ENCODE data around the gene MAST4. TPM values are rescaled to one million over a fixed set of nuclear protein-coding genes. Genes with fewer than 3 reads are reported as not detected.

MAST4 gene
- total and polyA plus RNA-seq, 2 donors (not counting 1 experiment from before 2014, with no cell fraction given), result 7.0 to 15.2 TPM

DNA sequence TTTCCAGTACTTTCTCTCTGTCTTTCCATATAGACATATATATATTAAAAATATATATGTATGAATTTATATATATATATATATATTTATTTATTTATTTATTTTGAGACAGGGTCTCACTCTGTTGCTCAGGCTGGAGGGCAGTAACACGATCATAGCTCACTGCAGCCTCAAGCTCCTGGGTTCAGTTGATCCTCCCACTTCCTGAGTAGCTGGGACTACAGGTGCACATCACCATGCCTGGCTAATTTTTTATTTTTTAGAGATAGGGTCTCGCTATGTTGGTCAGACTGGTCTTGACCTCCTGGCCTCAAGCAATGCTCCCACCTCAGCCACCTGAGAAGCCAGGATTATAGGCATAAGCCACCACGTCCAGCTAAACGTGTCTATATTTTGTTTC, 390.3 kb downstream of the MAST4 start:
- no peaks in the 10 kb centered on the region for H3K9me3 ChIP-seq (ENCODE audit: control insufficient read depth, insufficient read depth, low read depth, low read length)
- H3K4me3 ChIP-seq (replicated peaks in 1 of 4; ENCODE audit: control extremely low read depth in 1 of 4, insufficient read depth in 1 of 4, low read depth in 3 of 4, low read length in 4 of 4), result no peak overlapping the region
- H3K9ac ChIP-seq (ENCODE audit: insufficient read depth, low read length), result no peak overlapping the region
- H2AFZ ChIP-seq (ENCODE audit: low read length), result no peak overlapping the region
- no peaks in the 10 kb centered on the region for H3K79me2 ChIP-seq (ENCODE audit: control insufficient read depth, insufficient read depth, low read length)
- H3K4me2 ChIP-seq (ENCODE audit: extremely low read depth, insufficient read depth, low read length), result no peak overlapping the region
- H3K4me1 ChIP-seq (ENCODE audit: control insufficient read depth, extremely low read depth, insufficient read depth, low read length), result peaks cover 2% of the 10 kb centered on the region
- no peaks in the 10 kb centered on the region for H3K27me3 ChIP-seq (ENCODE audit: control insufficient read depth, insufficient read depth, low read length)
- no peak overlapping the region for H3K27ac ChIP-seq (ENCODE audit: insufficient read depth, low read length)
- no peaks in the 10 kb centered on the region for H4K20me1 ChIP-seq (ENCODE audit: control insufficient read depth, extremely low read depth, insufficient read depth, low read length)
- no peaks in the 10 kb centered on the region for H3K36me3 ChIP-seq (ENCODE audit: control insufficient read depth, insufficient read depth, low read length)
- no peak for DNase-seq (ENCODE audit: low read depth in 2 of 2)
- no peak for TF ChIP-seq EZH2 (IDR thresholded peaks at IDR 0.05; ENCODE audit: low read length, missing control alignments)
- TF ChIP-seq, protein P1, sequence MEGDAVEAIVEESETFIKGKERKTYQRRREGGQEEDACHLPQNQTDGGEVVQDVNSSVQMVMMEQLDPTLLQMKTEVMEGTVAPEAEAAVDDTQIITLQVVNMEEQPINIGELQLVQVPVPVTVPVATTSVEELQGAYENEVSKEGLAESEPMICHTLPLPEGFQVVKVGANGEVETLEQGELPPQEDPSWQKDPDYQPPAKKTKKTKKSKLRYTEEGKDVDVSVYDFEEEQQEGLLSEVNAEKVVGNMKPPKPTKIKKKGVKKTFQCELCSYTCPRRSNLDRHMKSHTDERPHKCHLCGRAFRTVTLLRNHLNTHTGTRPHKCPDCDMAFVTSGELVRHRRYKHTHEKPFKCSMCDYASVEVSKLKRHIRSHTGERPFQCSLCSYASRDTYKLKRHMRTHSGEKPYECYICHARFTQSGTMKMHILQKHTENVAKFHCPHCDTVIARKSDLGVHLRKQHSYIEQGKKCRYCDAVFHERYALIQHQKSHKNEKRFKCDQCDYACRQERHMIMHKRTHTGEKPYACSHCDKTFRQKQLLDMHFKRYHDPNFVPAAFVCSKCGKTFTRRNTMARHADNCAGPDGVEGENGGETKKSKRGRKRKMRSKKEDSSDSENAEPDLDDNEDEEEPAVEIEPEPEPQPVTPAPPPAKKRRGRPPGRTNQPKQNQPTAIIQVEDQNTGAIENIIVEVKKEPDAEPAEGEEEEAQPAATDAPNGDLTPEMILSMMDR (conservative IDR thresholded peaks at IDR 0.05 in 1 of 2, IDR thresholded peaks at IDR 0.05 in 1 of 2; ENCODE audit: low read depth in 1 of 2, low read length in 2 of 2), result no peak

DNA sequence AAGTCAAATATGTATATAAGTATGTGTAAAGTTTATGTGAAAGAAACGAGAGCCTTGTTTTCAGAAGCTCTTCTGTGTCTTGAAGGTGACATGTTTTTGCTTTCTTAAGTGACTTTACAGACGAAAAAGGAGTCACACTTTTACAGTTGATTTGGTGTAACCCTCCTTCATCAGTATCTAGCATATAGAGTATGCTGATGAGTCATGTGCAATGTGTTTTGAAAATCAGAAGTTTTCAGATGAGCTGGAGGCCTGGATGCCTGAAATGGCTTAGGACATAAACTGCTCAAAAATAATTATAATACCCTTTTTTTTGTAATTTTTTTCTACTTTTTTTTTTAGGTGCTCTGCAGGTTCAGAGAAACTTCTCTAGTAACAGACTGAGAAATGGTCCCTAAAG, 390.9 kb downstream of the MAST4 start:
- Histone ChIP-seq H3K4me3 (replicated peaks in 1 of 4; ENCODE audit: control extremely low read depth in 1 of 4, insufficient read depth in 1 of 4, low read depth in 3 of 4, low read length in 4 of 4) (no peak overlapping the region), H3K27ac (ENCODE audit: insufficient read depth, low read length) (no peak overlapping the region), H3K9me3 (ENCODE audit: control insufficient read depth, insufficient read depth, low read depth, low read length) (no peaks in the 10 kb centered on the region), H3K4me1 (ENCODE audit: control insufficient read depth, extremely low read depth, insufficient read depth, low read length) (peaks cover 2% of the 10 kb centered on the region), H3K27me3 (ENCODE audit: control insufficient read depth, insufficient read depth, low read length) (no peaks in the 10 kb centered on the region), H3K36me3 (ENCODE audit: control insufficient read depth, insufficient read depth, low read length) (no peaks in the 10 kb centered on the region), H3K79me2 (ENCODE audit: control insufficient read depth, insufficient read depth, low read length) (no peaks in the 10 kb centered on the region), H3K9ac (ENCODE audit: insufficient read depth, low read length) (no peak overlapping the region), H4K20me1 (ENCODE audit: control insufficient read depth, extremely low read depth, insufficient read depth, low read length) (no peaks in the 10 kb centered on the region), H3K4me2 (ENCODE audit: extremely low read depth, insufficient read depth, low read length) (no peak overlapping the region), H2AFZ (ENCODE audit: low read length) (no peak overlapping the region)
- peak; percentile 45 to 58 for DNase-seq (ENCODE audit: low read depth in 2 of 2)
- TF ChIP-seq EZH2 (IDR thresholded peaks at IDR 0.05; ENCODE audit: low read length, missing control alignments), result no peak
- TF ChIP-seq, protein P1 (conservative IDR thresholded peaks at IDR 0.05 in 1 of 2, IDR thresholded peaks at IDR 0.05 in 1 of 2; ENCODE audit: low read depth in 1 of 2, low read length in 2 of 2), result no peak

DNA sequence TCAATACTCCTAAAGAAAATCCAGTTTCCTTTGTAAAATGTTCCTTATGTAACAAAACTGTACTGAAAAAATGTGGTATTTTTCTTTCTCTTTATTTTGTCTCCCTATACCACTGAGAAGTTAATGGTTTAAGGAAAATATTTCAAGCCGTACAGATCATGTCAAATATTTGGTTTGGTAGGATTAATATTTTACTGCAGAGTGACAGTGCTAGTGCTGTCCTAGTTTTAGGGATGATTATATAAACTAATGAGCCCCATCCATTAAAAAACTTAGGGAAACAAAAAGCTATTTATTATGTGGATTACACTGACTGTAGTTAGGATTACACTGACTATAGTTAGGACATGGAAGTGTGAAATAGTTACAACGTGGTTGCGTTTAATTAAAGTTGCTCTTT, 391.3 kb downstream of the MAST4 start:
- no peak for DNase-seq (ENCODE audit: low read depth in 2 of 2)
- peaks cover 2% of the 10 kb centered on the region for H3K4me1 ChIP-seq (ENCODE audit: control insufficient read depth, extremely low read depth, insufficient read depth, low read length)
- no peak overlapping the region for H3K4me3 ChIP-seq (replicated peaks in 1 of 4; ENCODE audit: control extremely low read depth in 1 of 4, insufficient read depth in 1 of 4, low read depth in 3 of 4, low read length in 4 of 4)
- H3K27ac ChIP-seq (ENCODE audit: insufficient read depth, low read length), result no peak overlapping the region
- H2AFZ ChIP-seq (ENCODE audit: low read length), result no peak overlapping the region
- no peak overlapping the region for H3K4me2 ChIP-seq (ENCODE audit: extremely low read depth, insufficient read depth, low read length)
- H3K36me3 ChIP-seq (ENCODE audit: control insufficient read depth, insufficient read depth, low read length), result no peaks in the 10 kb centered on the region
- TF ChIP-seq, protein P1 (conservative IDR thresholded peaks at IDR 0.05 in 1 of 2, IDR thresholded peaks at IDR 0.05 in 1 of 2; ENCODE audit: low read depth in 1 of 2, low read length in 2 of 2), result no peak
- TF ChIP-seq EZH2 (IDR thresholded peaks at IDR 0.05; ENCODE audit: low read length, missing control alignments), result no peak
- H3K79me2 ChIP-seq (ENCODE audit: control insufficient read depth, insufficient read depth, low read length), result no peaks in the 10 kb centered on the region
- no peaks in the 10 kb centered on the region for H4K20me1 ChIP-seq (ENCODE audit: control insufficient read depth, extremely low read depth, insufficient read depth, low read length)
- H3K9ac ChIP-seq (ENCODE audit: insufficient read depth, low read length), result no peak overlapping the region
- no peaks in the 10 kb centered on the region for H3K27me3 ChIP-seq (ENCODE audit: control insufficient read depth, insufficient read depth, low read length)
- no peaks in the 10 kb centered on the region for H3K9me3 ChIP-seq (ENCODE audit: control insufficient read depth, insufficient read depth, low read depth, low read length)

Data from fibroblast of lung (primary cell).